ENCODE data around the gene FOXP1. TPM values are rescaled to one million over a fixed set of nuclear protein-coding genes. Genes with fewer than 3 reads are reported as not detected.

FOXP1 gene
- total and polyA plus RNA-seq, 8 donors, result 95.1 to 143 (median 123) TPM

GRCh38 chr3:71097557-71097956 lies 486.0 kb downstream of the FOXP1 start:
- no peak for DNase-seq
- no peak for ATAC-seq
- no peak for TF ChIP-seq CTCF (IDR thresholded peaks at IDR 0.05)
- H3K4me3 ChIP-seq, result no peak overlapping the region
- H3K9me3 ChIP-seq, result no peaks in the 10 kb centered on the region
- intact Hi-C loops (cut with DNase I), result no loop called here
- H3K27me3 ChIP-seq, result no peaks in the 10 kb centered on the region
- H3K36me3 ChIP-seq, result no peaks in the 10 kb centered on the region
- peaks cover 16 to 28% of the 10 kb centered on the region in 2 donors for H3K4me1 ChIP-seq
- no peak overlapping the region for H3K27ac ChIP-seq

- DNase-seq, result no peak
- H3K4me3 ChIP-seq, result no peak overlapping the region
Observed at GRCh38 chr3:71095511-71096291, 487.8 kb downstream of the FOXP1 start.

GRCh38 chr3:71094658-71095209 lies 488.8 kb downstream of the FOXP1 start:
- no peaks in the 10 kb centered on the region for H3K27me3 ChIP-seq
- no peak for DNase-seq
- ATAC-seq, result no peak
- H3K4me1 ChIP-seq, result peaks cover 0 to 11% of the 10 kb centered on the region in 2 donors
- no peaks in the 10 kb centered on the region for H3K36me3 ChIP-seq
- TF ChIP-seq CTCF (IDR thresholded peaks at IDR 0.05), result no peak
- intact Hi-C loops (cut with DNase I), result no loop called here
- no peak overlapping the region for H3K4me3 ChIP-seq
- no peak overlapping the region for H3K27ac ChIP-seq
- H3K9me3 ChIP-seq, result no peaks in the 10 kb centered on the region

More at GRCh38 chr3:71095511-71096291, 487.8 kb downstream of the FOXP1 start:
- Histone ChIP-seq H3K4me1 (peaks cover 0 to 9% of the 10 kb centered on the region in 2 donors), H3K36me3 (no peaks in the 10 kb centered on the region), H3K27me3 (no peaks in the 10 kb centered on the region), H3K9me3 (no peaks in the 10 kb centered on the region), H3K27ac (no peak overlapping the region)
- intact Hi-C loops (cut with DNase I), result no loop called here
- ATAC-seq, result no peak
- TF ChIP-seq CTCF (IDR thresholded peaks at IDR 0.05), result no peak

- Histone ChIP-seq H3K27ac (no peak overlapping the region), H3K27me3 (no peaks in the 10 kb centered on the region), H3K4me1 (peaks cover 0 to 17% of the 10 kb centered on the region in 2 donors), H3K36me3 (no peaks in the 10 kb centered on the region), H3K4me3 (no peak overlapping the region), H3K9me3 (no peaks in the 10 kb centered on the region)
- intact Hi-C loops (cut with DNase I), result no loop called here
- TF ChIP-seq CTCF (IDR thresholded peaks at IDR 0.05), result no peak
- no peak for ATAC-seq
- no peak for DNase-seq
Observed at GRCh38 chr3:71092665-71093064, 490.9 kb downstream of the FOXP1 start.

GRCh38 chr3:71090207-71090606 lies 493.3 kb downstream of the FOXP1 start:
- Histone ChIP-seq H3K9me3 (no peaks in the 10 kb centered on the region), H3K27ac (no peak overlapping the region), H3K27me3 (no peaks in the 10 kb centered on the region), H3K36me3 (no peaks in the 10 kb centered on the region), H3K4me3 (no peak overlapping the region), H3K4me1 (peaks cover 0 to 16% of the 10 kb centered on the region in 2 donors)
- no peak for ATAC-seq
- no peak for TF ChIP-seq CTCF (IDR thresholded peaks at IDR 0.05)
- intact Hi-C loops (cut with DNase I), result no loop called here
- DNase-seq, result no peak
